PC-3 (cell line): Measurements from ENCODE around the gene ATRAID. TPM values are rescaled to one million over a fixed set of nuclear protein-coding genes. Genes with fewer than 3 reads are reported as not detected.

ENCODE experiments used
- ATAC-seq: fragments of 200-7000 bp; cut with Tn5 transposase; 2 replicates; pipeline ENCODE4 v1.9.1; 2020; ENCODE audit warnings: mild to moderate bottlenecking, moderate library complexity
- BruUV-seq: library from RNA; stranded (reverse); fragments of 400-500 nt; replicated peaks from 2 replicates; lab custom pipeline; 2021; lab: Mats Ljungman, UMichigan
- CTCF ChIA-PET: fragments of 300-600 bp; sonication (Branson Sonifier 250); formaldehyde crosslinking; loops from one replicate; lab custom pipeline; 2022; ENCODE audit warnings: antibody characterized with exemption; lab: Charles Lee
- POLR2A ChIA-PET: fragments of 300-600 bp; sonication (Branson Sonifier 250); formaldehyde crosslinking; loops from one replicate; lab custom pipeline; 2022; ENCODE audit warnings: antibody characterized with exemption; ENCODE audit not compliant: unreplicated experiment; lab: Charles Lee
- DNase-seq: peaks from one replicate; pipeline ENCODE4 v3.0.0-alpha.2; 2015
- H2AFZ ChIP-seq: fragments of 300-600 bp; sonication (generic); 2 replicates; pipeline ENCODE4 v1.6.0; 2016; ENCODE audit warnings: antibody characterized with exemption, low read length
- H3F3A ChIP-seq: fragments of 300-600 bp; sonication (generic); one replicate; pipeline ENCODE4 v1.6.0; 2017; ENCODE audit warnings: antibody characterized with exemption, low read length, control low read depth, mild to moderate bottlenecking; ENCODE audit not compliant: unreplicated experiment
- H3K27ac ChIP-seq: fragments of 300-600 bp; sonication (generic); 2 replicates; pipeline ENCODE4 v1.5.1; 2016; ENCODE audit warnings: mild to moderate bottlenecking, low read length
- H3K27me3 ChIP-seq: fragments of 300-600 bp; sonication (generic); 2 replicates; pipeline ENCODE4 v1.6.1; 2016; ENCODE audit warnings: low read length, mixed read lengths
- H3K36me3 ChIP-seq: fragments of 300-600 bp; sonication (generic); 2 replicates; pipeline ENCODE4 v1.6.1; 2016; ENCODE audit warnings: low read depth, mixed run types, low read length, mixed read lengths
- H3K4me1 ChIP-seq: fragments of 300-600 bp; sonication (generic); 2 replicates; pipeline ENCODE4 v1.5.1; 2016; ENCODE audit warnings: low read length; ENCODE audit not compliant: insufficient read depth
- H3K4me2 ChIP-seq: fragments of 300-600 bp; sonication (generic); 2 replicates; pipeline ENCODE4 v1.6.0; 2016; ENCODE audit warnings: low read length
- H3K4me3 ChIP-seq: fragments of 300-600 bp; sonication (generic); 2 replicates; pipeline ENCODE4 v1.5.1; 2016; ENCODE audit warnings: mild to moderate bottlenecking, low read length, mixed read lengths
- H3K79me2 ChIP-seq: fragments of 300-600 bp; sonication (generic); 2 replicates; pipeline ENCODE4 v1.6.1; 2017; ENCODE audit warnings: low read length, mixed read lengths
- H3K9ac ChIP-seq: fragments of 300-600 bp; sonication (generic); 2 replicates; pipeline ENCODE4 v1.6.0; 2016; ENCODE audit warnings: mild to moderate bottlenecking, low read length
- H3K9me2 ChIP-seq: fragments of 300-600 bp; sonication (generic); replicated peaks from 2 replicates; pipeline ENCODE4 v1.6.1; 2016; ENCODE audit warnings: mixed run types, low read length, mixed read lengths
- H3K9me3 ChIP-seq: fragments of 300-600 bp; sonication (generic); 2 replicates; pipeline ENCODE4 v1.6.1; 2016; ENCODE audit warnings: low read length, mixed read lengths
- H4K20me1 ChIP-seq: fragments of 300-600 bp; sonication (generic); 2 replicates; pipeline ENCODE4 v1.6.1; 2016; ENCODE audit warnings: low read length, mixed read lengths
- CTCF ChIP-seq: fragments of 300-600 bp; sonication (generic); conservative IDR thresholded peaks from 2 replicates; pipeline ENCODE4 v1.5.1; 2017; ENCODE audit warnings: antibody characterized with exemption, low read depth, mild to moderate bottlenecking, low read length
- EZH2 ChIP-seq: fragments of 300-600 bp; sonication (generic); IDR thresholded peaks from one replicate; pipeline ENCODE4 v1.6.1; 2017; ENCODE audit warnings: antibody characterized with exemption, mild to moderate bottlenecking, low read length; ENCODE audit not compliant: unreplicated experiment
- EZH2phosphoT487 ChIP-seq: fragments of 300-600 bp; sonication (generic); IDR thresholded peaks from 2 replicates; pipeline ENCODE4 v1.6.1; 2018; ENCODE audit warnings: mild to moderate bottlenecking, antibody characterized with exemption, low read length, borderline replicate concordance
- intact Hi-C: fragments of 100-400 bp; cut with micrococcal nuclease; formaldehyde crosslinking; loops from 2 replicates; pipeline ENCODE4 v1.9.0; 2023
- total RNA-seq: library from RNA; depleted of rRNA; stranded (reverse); fragments of >200 nt; gene quantifications from 2 replicates; pipeline ENCODE4 v1.2.3, GENCODE V29; 2014

Gene ATRAID
- total RNA-seq, 1 experiment from 2014 or later, result 111 TPM

DNA sequence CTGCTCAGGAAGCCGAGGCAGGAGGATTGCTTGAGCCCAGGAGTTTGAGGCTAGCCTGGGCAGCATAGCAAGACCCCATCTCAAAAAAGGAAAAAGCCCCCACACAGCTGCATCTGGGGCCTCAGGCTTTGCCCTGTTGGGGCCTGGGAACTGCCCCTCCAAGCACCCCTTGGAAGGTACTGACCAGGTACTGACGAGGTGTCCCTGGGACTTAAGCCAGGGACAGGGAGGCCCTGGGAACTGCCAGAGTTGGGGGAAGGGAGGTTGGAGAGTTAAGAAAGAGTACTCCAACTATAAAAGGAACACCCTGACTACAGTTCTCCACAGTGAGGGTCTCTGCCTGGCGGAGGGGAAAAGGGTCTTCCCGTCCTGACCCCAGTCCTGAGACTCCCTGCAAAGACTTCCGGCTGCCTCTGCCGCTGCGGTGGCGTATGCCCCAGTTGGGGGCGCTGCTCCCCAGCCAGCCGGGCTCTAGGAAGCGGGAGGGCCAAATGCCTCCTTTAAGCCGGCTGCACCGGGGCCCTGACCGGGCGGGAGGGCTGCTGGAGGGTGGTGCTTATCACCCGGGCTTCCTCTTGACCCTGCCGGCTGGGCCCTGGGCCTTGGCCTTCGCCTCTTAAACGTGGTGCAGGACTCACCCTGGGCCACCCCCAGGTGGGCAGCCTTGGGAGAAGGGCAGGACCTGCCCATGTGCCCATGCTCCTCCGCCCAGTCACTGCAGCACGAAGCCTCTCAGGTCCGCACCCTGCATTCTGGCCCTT is 38.2 kb downstream of the ATRAID start:
- Histone ChIP-seq H3K27me3 (no peaks in the 10 kb centered on the region), H3K27ac (no peak overlapping the region), H3K4me3 (no peak overlapping the region), H3K4me2 (peak overlapping the region; percentile 66; the same call in 1 of the 2 replicates), H3F3A (peaks cover 1% of the 10 kb centered on the region), H3K9me3 (no peaks in the 10 kb centered on the region), H4K20me1 (peaks cover 2% of the 10 kb centered on the region; the same call in 1 of the 2 replicates), H3K4me1 (peaks cover 16% of the 10 kb centered on the region), H3K79me2 (no peaks in the 10 kb centered on the region), H3K36me3 (no peaks in the 10 kb centered on the region), H3K9ac (no peak overlapping the region), H2AFZ (peak overlapping the region; percentile 15; the same call in 1 of the 2 replicates), H3K9me2 (no peaks in the 10 kb centered on the region)
- POLR2A ChIA-PET, result no interaction called here
- TF ChIP-seq CTCF (peak; percentile 66), EZH2 (no peak)
- ATAC-seq (no peak), DNase-seq (peak; percentile 36)
- CTCF ChIA-PET, result no interaction called here
- intact Hi-C loops, result no loop called here
- BruUV-seq, result no TSS peak

GRCh38 chr2:27250652-27251379 is 39.0 kb downstream of the ATRAID start:
- ChIA-PET POLR2A (no interaction called here), CTCF (interaction anchor here (0.6 kb wide), 1 partner anchor 13 kb away, joined by 4 read pairs; no protein-coding TSS in a partner anchor)
- peaks cover 4% of the 10 kb centered on the region for H3F3A ChIP-seq
- no peaks in the 10 kb centered on the region for H3K27me3 ChIP-seq
- no peak overlapping the region for H3K4me3 ChIP-seq
- intact Hi-C loops, result no loop called here
- peaks cover 21% of the 10 kb centered on the region for H3K4me1 ChIP-seq
- TF ChIP-seq EZH2, result no peak
- no peak for TF ChIP-seq EZH2phosphoT487
- no peak for TF ChIP-seq CTCF
- H3K27ac ChIP-seq, result no peak overlapping the region
- peaks cover 4% of the 10 kb centered on the region; the same call in 1 of the 2 replicates for H4K20me1 ChIP-seq
- H3K4me2 ChIP-seq, result no peak overlapping the region
- no TSS peak for BruUV-seq
- DNase-seq, result no peak
- no peaks in the 10 kb centered on the region for H3K9me3 ChIP-seq
- no peak overlapping the region for H3K9ac ChIP-seq
- H3K79me2 ChIP-seq, result no peaks in the 10 kb centered on the region
- H3K9me2 ChIP-seq, result no peaks in the 10 kb centered on the region
- H2AFZ ChIP-seq, result no peak overlapping the region
- ATAC-seq, result no peak
- no peaks in the 10 kb centered on the region for H3K36me3 ChIP-seq

- no TSS peak for BruUV-seq
- Histone ChIP-seq H3K4me2 (no peak overlapping the region), H2AFZ (no peak overlapping the region), H3K27me3 (no peaks in the 10 kb centered on the region), H3K27ac (no peak overlapping the region), H3K4me3 (no peak overlapping the region), H3K9ac (no peak overlapping the region), H3K4me1 (peaks cover 31% of the 10 kb centered on the region), H3K9me2 (no peaks in the 10 kb centered on the region), H3F3A (peaks cover 4% of the 10 kb centered on the region), H3K79me2 (no peaks in the 10 kb centered on the region), H3K9me3 (no peaks in the 10 kb centered on the region), H3K36me3 (no peaks in the 10 kb centered on the region), H4K20me1 (peaks cover 4% of the 10 kb centered on the region; the same call in 1 of the 2 replicates)
- ChIA-PET CTCF (no interaction called here), POLR2A (no interaction called here)
- DNase-seq (no peak), ATAC-seq (no peak)
- TF ChIP-seq EZH2phosphoT487, result no peak
- TF ChIP-seq EZH2, result no peak
- no peak for TF ChIP-seq CTCF
- intact Hi-C loops, result no loop called here
These were observed 39.9 kb downstream of the ATRAID start for GRCh38 chr2:27251766-27252165.
